HG03159 (cell line): Measurements from ENCODE around the gene ZNF638.
"Not testable (repeated sequence)": the region's sequence is repeated elsewhere in the genome, so short reads cannot be mapped to it uniquely, and the experiment has no call there.

Source experiments
- ATAC-seq: cut with Tn5 transposase; IDR thresholded peaks from one replicate; pipeline ENCODE4 v1.9.1; 2021; ENCODE audit warnings: mild to moderate bottlenecking, moderate library complexity; ENCODE audit not compliant: unreplicated experiment

Gene ZNF638

DNA sequence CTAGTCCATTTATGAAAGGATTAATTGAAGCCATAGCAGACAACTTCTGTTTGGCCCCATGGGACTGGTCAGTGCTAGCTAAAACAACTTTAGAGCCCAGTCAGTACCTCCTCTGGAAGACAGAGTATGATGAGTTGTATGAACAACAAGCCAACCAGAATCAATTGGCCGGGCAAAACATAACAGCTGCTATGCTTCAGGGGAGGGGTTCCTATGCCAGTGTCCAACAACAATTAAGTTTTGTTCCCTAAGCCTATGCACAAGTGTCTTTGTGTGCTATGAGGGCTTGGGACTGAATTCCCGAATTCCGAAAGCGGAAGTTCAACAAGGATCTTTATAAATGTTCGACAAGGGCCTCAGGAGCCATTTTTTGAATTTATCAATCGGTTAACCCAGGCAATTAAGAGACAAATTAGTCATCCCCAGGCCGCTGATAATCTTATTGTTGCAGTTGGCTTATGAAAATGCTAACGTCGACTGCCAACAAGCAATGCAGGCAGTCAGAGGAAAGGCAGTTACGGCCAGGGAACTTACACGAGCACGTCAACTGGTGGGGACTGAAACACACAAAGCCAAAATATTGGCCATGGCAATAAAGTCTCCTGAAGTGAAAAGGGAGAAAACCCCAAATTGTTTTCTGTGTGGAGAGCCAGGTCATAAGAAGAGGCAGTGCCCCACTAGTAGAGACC is 57.9 kb downstream of the ZNF638 start:
- no peak for ATAC-seq

DNA sequence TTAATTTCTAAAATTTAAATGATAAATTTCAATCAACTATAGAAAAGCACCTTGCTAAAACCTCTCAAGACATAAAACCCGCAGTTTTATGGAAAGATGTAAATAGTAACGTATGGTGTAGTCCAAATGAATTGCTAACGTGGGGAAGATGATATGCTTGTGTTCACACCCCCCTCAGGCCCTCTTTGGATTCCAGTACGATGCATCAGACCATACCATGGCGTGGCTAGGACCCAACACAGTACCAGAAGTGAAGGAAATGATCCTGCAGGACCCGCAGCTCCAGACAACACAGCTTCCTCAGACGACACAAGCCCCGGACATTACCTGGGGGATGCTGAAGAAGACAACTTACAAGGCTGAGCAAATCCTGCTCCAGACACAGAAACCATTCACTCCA is 61.6 kb downstream of the ZNF638 start:
- ATAC-seq, result no peak

DNA sequence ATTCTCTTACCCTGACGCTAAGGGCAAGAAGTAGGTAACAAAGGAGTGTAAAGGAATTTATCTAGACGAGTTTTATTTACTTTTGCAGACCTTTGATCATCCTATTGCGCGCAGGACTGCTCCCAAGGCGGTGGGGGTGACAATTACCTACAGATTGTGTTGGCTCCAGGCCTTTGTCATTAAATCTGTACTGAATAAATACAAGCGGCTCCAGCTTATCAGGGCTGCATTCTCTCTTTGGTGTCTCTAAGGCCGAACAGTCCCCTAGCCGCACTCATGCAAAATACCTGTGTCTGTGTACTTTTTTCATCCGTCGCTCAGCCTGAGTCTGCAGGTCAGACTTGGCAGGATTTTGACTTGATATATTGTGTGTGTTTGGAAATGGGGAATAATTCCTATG is 63.9 kb downstream of the ZNF638 start:
- ATAC-seq, result no peak

GRCh38 chr2:71402427-71402826 is 70.8 kb downstream of the ZNF638 start:
- no peak for ATAC-seq

GRCh38 chr2:71409611-71410010 is 78.0 kb downstream of the ZNF638 start:
- no peak for ATAC-seq

DNA sequence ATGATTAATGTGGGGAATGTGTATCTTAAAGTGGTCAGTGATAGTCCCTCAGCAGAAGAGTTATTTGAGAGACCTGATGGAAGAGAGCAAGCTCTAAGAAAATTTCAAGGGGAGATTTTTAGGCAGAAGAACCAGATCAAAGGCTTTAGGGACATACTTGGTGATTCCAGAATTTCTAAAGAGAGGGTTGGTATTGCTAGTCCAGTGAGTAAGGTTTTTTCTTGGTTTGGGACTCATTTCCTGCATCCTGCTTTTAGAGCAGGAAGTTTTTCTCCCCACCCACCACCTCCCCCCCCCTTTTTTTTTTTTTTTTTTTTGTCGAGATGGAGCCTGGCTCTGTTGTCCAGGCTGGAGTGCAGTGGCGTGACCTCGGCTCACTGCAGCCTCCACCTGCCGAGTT is 79.1 kb downstream of the ZNF638 start:
- no peak for ATAC-seq

DNA sequence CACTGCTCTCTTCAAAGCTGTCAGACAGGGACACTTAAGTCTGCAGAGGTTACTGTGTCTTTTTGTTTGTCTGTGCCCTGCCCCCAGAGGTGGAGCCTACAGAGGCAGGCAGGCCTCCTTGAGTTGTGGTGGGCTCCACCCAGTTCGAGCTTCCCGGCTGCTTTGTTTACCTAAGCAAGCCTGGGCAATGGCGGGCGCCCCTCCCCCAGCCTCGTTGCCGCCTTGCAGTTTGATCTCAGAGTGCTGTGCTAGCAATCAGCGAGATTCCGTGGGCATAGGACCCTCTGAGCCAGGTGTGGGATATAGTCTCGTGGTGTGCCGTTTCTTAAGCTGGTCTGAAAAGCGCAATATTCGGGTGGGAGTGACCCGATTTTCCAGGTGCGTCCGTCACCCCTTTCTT is 85.3 kb downstream of the ZNF638 start:
- ATAC-seq, result not testable (repeated sequence)

- ATAC-seq, result no peak
Measured at GRCh38 chr2:71417300-71418202, 86.0 kb downstream of the ZNF638 start.

- ATAC-seq, result no peak
Measured at GRCh38 chr2:71419145-71419544, 87.6 kb downstream of the ZNF638 start.

DNA sequence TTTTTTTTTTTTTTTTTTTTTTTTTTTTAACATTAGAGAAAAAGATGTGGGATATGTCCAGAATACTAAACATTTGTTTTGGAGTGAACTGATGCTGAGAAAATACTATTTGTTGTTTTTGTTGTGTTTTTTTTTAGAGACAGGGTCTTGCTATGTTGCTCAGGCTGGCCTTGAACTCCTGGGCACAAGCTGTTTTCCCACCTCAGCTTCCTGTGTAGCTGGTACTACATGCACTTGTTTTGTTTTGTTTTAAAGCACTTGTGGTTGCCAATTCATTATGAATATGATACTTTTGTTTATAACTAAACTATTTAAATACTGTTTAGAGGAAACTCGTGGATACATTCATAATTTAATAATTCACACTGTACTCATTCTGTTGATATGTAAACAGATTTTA is 88.4 kb downstream of the ZNF638 start:
- no peak for ATAC-seq

GRCh38 chr2:71422786-71423185 is 91.2 kb downstream of the ZNF638 start:
- no peak for ATAC-seq

DNA sequence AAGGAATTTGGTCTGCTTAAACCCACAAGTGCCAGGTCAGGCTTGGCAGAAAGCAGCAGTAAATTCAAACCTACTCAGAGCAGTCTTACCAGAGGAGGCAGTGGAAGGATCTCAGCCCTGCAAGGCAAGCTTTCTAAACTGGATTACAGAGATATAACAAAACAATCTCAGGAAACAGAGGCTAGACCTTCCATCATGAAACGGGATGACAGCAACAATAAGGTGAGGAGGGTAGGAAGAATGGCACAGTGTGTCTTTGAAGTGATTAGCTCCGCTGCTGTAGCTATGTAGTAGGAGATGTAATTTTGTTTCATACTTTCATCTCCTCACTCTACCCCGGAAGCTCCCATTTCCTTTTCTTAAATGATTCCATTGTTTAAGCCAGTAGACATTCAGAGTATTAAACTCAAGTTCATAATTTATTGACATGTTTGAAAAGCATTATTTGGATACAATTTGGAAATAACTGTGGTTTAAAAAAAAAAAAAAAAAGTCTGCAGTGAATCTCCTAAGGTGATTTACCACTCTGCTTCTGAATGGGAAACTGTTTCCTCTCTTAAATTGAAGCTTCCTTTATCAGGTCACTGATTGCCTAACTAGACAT is 92.3 kb downstream of the ZNF638 start:
- no peak for ATAC-seq

DNA sequence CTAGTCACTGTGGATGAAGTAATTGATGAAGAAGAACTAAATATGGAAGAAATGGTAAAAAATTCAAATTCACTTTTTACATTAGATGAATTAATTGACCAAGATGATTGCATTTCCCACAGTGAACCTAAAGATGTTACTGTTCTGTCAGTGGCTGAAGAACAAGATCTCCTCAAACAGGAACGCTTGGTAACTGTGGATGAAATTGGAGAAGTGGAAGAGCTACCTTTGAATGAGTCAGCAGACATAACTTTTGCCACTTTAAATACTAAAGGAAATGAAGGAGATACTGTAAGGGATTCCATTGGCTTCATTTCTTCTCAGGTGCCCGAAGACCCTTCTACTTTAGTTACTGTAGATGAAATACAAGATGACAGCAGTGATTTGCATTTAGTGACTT is 95.1 kb downstream of the ZNF638 start:
- ATAC-seq, result no peak

DNA sequence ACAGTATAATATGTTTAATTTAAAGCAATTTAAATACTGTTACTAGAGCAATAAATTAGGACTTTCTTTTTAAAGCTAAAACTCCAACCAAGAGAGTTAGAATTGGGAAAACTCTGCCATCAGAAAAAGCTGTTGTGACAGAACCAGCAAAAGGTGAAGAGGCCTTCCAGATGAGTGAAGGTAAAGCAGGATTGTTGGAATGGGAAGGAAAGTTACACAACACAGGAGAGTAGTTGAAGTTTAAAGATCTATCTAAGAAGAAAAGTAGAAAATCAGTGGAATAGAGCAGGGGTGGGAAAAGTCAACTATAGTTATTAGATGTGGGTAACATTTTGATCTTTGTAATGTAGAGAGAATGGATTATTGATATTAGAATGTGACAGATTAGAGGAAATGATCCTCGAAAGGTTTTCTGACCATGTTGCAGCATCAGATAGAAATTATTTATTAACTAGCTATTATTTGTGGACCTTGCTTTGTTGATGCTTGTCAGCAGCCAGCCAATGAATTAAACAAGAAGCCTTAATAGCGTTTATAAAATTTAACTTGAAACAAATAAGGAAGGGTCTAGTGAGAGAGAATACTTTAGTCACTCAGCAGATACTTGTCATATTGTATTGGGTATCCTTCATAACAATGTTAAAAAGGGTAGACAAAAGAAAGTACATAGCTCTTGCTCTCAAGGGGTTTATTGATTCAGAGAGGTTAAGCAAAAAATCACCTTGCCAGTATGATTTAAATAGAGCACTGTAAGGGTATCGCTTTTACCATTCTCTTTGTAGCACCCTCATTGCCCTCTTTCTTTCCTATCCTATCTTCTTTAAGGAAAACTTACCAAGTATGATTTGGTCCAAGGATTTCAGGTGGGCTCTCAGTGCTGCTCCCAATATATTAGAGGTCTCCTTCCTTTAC is 97.1 kb downstream of the ZNF638 start:
- no peak for ATAC-seq

- ATAC-seq, result not testable (repeated sequence)
Measured at GRCh38 chr2:71445142-71445541, 113.6 kb downstream of the ZNF638 start.

DNA sequence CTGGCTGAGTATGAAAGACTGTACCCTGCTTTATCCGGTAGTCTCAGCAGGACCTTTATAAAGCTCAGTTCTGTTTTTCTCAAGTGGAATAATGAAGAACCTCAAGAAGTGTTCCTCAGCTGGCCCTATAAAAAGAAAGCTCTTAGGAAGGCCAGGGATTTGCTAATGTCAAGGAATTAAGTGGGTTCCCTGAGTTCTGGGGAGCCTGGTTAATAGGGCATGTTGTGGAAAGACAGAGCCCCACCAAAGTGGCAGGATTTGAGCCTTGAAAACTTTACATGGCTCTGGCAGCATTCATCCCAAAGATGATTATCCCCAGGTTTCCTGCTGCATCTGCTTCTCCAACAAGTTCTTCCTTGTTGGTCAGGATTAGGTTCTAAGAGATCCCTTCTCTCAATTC is 114.9 kb downstream of the ZNF638 start:
- no peak for ATAC-seq

GRCh38 chr2:71449343-71449742 is 117.8 kb downstream of the ZNF638 start:
- ATAC-seq, result no peak

GRCh38 chr2:71451705-71452104 is 120.1 kb downstream of the ZNF638 start:
- ATAC-seq, result no peak

DNA sequence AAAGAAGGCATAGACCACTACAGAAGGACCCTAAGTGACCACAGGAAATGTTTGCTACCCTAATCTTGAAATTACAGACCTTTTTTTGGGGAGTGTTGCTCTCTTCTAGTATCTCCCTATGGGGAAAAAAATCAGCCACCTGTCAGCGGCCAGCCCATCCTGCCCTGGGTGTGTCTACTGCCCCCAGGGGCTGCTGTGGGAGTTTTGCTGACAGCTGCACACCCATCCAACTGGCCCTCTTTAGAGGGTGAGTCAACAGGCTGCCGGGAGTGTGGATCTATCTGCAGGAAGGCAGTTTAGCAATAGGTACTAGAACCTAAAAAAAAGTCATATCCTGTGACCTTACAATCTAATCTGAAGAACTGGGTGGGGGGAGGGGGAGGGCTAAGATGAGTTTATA is 121.0 kb downstream of the ZNF638 start:
- no peak for ATAC-seq

DNA sequence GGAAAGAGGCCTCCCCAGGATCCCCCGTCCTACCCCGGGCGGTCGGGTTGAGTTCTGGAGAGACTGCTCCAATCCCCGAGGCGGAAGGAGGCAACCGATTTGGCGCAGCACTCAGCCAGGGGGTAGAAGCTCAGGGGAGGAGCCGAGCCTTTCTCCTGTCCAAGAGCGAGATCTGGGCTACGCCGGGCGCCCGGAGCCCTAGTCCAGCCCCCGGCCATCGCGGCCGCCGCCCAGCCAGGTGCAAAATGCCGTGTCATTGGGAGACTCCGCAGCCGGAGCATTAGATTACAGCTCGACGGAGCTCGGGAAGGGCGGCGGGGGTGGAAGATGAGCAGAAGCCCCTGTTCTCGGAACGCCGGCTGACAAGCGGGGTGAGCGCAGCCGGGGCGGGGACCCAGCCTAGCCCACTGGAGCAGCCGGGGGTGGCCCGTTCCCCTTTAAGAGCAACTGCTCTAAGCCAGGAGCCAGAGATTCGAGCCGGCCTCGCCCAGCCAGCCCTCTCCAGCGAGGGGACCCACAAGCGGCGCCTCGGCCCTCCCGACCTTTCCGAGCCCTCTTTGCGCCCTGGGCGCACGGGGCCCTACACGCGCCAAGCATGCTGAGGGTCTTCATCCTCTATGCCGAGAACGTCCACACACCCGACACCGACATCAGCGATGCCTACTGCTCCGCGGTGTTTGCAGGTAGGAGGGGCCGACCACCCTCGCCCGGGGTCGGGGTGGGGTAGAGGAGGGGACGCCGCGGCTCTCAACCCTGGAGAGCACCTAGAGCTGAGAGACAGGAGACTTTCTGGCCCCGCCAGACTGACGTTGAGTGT is 122.0 kb downstream of the ZNF638 start, which contains the start of gene DYSF:
DYSF (plus strand) TSS at position 158 of the 817 bp plus-strand sequence.
- ATAC-seq, result no peak
